DMS153 (cell line): ENCODE measurements around the gene G3BP1.
A peak's percentile ranks its signal among the peaks of the same experiment; 100 is the strongest.
"Not testable (repeated sequence)": the region's sequence is repeated elsewhere in the genome, so short reads cannot be mapped to it uniquely, and the experiment has no call there.

ENCODE experiments used
- DNase-seq: peaks from one replicate; lab custom pipeline; 2025; lab: John Stamatoyannopoulos, UW

G3BP1 gene

GRCh38 chr5:151755383-151755782 lies 16.4 kb upstream of the G3BP1 start:
- DNase-seq, result no peak

- no peak for DNase-seq
Observed at GRCh38 chr5:151757233-151758140, 14.3 kb upstream of the G3BP1 start.

GRCh38 chr5:151758141-151758429 lies 13.7 kb upstream of the G3BP1 start:
- no peak for DNase-seq

- peak; percentile 36 for DNase-seq
Observed at GRCh38 chr5:151758430-151759241, 13.1 kb upstream of the G3BP1 start, which contains the start of gene ATOX1. ATOX1 (minus strand) TSS chr5:151758631; CDS start chr5:151758551, 80 bp downstream.

GRCh38 chr5:151764801-151765200 lies 7.0 kb upstream of the G3BP1 start:
- no peak for DNase-seq

- no peak for DNase-seq
Observed at GRCh38 chr5:151766975-151767374, 4.8 kb upstream of the G3BP1 start.

GRCh38 chr5:151770383-151771258 lies 1.1 kb upstream of the G3BP1 start:
- peak; percentile 63 for DNase-seq

- DNase-seq, result peak; percentile 1
Observed at GRCh38 chr5:151772029-151772845, 483 bp downstream of the G3BP1 start.

- no peak for DNase-seq
Observed at GRCh38 chr5:151772846-151773561, 1.2 kb downstream of the G3BP1 start.

GRCh38 chr5:151773951-151774350 lies 2.2 kb downstream of the G3BP1 start:
- DNase-seq, result no peak

GRCh38 chr5:151775025-151775606 lies 3.4 kb downstream of the G3BP1 start:
- DNase-seq, result no peak

GRCh38 chr5:151779531-151780125 lies 7.9 kb downstream of the G3BP1 start:
- no peak for DNase-seq

- DNase-seq, result no peak
Observed at GRCh38 chr5:151780348-151780747, 8.6 kb downstream of the G3BP1 start.

GRCh38 chr5:151781201-151781600 lies 9.4 kb downstream of the G3BP1 start:
- DNase-seq, result no peak

- DNase-seq, result not testable (repeated sequence)
Observed at GRCh38 chr5:151783664-151784063, 11.9 kb downstream of the G3BP1 start.

- DNase-seq, result no peak
Observed at GRCh38 chr5:151784141-151784540, 12.4 kb downstream of the G3BP1 start.

GRCh38 chr5:151786468-151786867 lies 14.7 kb downstream of the G3BP1 start:
- DNase-seq, result no peak

- no peak for DNase-seq
Observed at GRCh38 chr5:151787817-151788216, 16.1 kb downstream of the G3BP1 start.

- no peak for DNase-seq
Observed at GRCh38 chr5:151793358-151793757, 21.6 kb downstream of the G3BP1 start.

GRCh38 chr5:151795426-151795825 lies 23.7 kb downstream of the G3BP1 start:
- DNase-seq, result no peak
